Spleen (tissue), 7 donors: Measurements from ENCODE around the gene ARL6IP4.

Experiments used
- POLR2A ChIP-seq, 3 donors: fragments of 450-650 bp; IDR thresholded peaks; one replicate each; pipeline ENCODE4 v1.5.1; 2017; ENCODE audit warnings: antibody characterized with exemption in 3 of 3, mild to moderate bottlenecking in 1 of 3
- TF ChIP-seq, protein P1 (sequence below), 11 experiments: fragments of 200-600 bp in 7 of 11; fragments of 450-650 bp in 4 of 11; sonication (generic) in 4 of 11; IDR thresholded peaks in 8 of 11; conservative IDR thresholded peaks in 3 of 11; 1 replicate in 7 of 11; 2 replicates in 4 of 11; pipeline versions ENCODE4 v1.4.0 to v1.8.0; 2016 to 2021; ENCODE audit warnings: antibody characterized with exemption in 11 of 11, inconsistent platforms in 4 of 11, mild to moderate bottlenecking in 1 of 11
- donor health status: DM: no; HTN: no; CAD: no; lungs with moderate emphysema.
- donor health status: DM: no; HTN: no; CAD: no.
- donor health status: DM: no; HTN: no; CAD: no.

DNA sequence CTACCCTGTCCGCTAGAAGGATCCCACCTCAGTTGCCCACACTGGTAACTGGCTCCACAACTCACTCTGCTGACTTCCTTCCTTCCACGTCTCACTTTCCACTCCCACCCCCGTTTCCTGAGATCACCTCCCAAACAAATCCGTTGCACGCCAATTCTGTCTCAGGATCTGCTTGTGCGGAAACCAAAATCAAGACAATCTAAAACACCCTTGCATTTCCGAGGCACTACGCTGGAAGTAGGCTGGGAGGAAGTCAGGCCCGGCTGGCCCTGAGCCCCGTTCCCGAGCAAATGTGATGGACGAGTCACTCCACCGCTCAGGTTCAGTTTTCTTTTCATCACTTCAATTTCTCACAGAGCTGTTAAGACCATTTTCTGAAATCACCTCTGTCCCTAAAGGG, 37.3 kb upstream of the ARL6IP4 start:
- TF ChIP-seq, protein P1, sequence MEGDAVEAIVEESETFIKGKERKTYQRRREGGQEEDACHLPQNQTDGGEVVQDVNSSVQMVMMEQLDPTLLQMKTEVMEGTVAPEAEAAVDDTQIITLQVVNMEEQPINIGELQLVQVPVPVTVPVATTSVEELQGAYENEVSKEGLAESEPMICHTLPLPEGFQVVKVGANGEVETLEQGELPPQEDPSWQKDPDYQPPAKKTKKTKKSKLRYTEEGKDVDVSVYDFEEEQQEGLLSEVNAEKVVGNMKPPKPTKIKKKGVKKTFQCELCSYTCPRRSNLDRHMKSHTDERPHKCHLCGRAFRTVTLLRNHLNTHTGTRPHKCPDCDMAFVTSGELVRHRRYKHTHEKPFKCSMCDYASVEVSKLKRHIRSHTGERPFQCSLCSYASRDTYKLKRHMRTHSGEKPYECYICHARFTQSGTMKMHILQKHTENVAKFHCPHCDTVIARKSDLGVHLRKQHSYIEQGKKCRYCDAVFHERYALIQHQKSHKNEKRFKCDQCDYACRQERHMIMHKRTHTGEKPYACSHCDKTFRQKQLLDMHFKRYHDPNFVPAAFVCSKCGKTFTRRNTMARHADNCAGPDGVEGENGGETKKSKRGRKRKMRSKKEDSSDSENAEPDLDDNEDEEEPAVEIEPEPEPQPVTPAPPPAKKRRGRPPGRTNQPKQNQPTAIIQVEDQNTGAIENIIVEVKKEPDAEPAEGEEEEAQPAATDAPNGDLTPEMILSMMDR (IDR thresholded peaks at IDR 0.05 in 8 of 11, conservative IDR thresholded peaks at IDR 0.05 in 3 of 11), result no peak
- TF ChIP-seq POLR2A (IDR thresholded peaks at IDR 0.05), result no peak
